ENCODE measurements around the gene TRPM8.

TRPM8 gene

DNA sequence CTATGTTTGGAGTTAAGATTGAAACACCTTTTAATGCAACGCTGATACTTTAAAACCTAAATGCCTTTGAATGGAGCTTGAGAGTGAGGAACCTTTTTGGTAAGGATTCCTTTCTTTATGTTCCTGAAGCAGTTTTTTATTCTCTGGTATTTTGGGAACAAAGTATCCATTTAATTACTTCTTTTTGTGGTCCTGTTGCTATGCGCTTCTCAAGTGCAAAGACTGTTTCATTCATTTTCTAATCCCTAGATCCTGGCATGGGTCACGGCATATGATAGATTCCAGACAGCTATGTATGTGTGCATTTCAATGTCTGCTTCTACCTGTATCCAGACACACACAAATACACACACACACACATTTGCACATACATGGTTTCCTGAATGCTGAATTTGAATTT is 28.0 kb downstream of the TRPM8 start:
- H3K4me3 ChIP-seq (ENCODE audit: low read depth, low read length) = no peak overlapping the region
- TF ChIP-seq, protein P1, sequence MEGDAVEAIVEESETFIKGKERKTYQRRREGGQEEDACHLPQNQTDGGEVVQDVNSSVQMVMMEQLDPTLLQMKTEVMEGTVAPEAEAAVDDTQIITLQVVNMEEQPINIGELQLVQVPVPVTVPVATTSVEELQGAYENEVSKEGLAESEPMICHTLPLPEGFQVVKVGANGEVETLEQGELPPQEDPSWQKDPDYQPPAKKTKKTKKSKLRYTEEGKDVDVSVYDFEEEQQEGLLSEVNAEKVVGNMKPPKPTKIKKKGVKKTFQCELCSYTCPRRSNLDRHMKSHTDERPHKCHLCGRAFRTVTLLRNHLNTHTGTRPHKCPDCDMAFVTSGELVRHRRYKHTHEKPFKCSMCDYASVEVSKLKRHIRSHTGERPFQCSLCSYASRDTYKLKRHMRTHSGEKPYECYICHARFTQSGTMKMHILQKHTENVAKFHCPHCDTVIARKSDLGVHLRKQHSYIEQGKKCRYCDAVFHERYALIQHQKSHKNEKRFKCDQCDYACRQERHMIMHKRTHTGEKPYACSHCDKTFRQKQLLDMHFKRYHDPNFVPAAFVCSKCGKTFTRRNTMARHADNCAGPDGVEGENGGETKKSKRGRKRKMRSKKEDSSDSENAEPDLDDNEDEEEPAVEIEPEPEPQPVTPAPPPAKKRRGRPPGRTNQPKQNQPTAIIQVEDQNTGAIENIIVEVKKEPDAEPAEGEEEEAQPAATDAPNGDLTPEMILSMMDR (IDR thresholded peaks at IDR 0.05; ENCODE audit: low read depth, low read length) = no peak

DNA sequence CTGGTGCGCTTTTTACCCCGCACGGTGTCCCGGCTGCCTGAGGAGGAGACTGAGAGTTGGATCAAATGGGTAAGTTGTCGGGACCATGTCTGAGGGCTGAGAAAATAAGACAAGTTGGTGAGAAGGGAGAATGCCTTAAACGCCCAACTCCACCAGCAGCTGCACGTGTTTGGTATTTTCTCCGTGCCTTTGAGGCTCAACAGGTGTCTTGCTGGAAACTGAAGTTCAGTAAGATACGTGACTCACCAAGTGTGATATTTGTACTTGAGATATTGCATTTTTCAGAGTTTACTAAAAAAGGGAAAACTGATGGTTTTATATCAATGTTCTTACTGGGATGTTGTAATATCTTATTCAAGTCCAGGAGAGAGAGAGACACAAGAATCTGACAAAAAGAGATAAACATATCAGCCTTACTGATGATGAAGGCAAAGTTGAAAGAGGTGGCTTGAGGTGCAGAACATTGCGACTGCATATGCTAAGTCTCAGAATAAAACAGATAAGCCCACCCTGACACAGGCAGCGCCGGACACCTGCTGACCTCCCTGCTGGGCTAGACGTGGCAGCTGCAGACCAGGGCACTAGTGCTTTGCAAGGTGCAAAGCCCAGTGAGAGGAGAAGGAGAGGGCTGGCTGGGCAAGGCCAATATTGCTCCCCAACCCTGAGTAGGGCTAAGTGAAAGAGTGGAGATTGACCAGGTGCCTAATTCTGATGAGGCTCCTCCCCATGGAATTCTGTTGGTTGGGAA is 33.1 kb downstream of the TRPM8 start:
- TF ChIP-seq, protein P1 (IDR thresholded peaks at IDR 0.05; ENCODE audit: low read depth, low read length) = no peak
- H3K4me3 ChIP-seq (ENCODE audit: low read depth, low read length) = no peak overlapping the region

DNA sequence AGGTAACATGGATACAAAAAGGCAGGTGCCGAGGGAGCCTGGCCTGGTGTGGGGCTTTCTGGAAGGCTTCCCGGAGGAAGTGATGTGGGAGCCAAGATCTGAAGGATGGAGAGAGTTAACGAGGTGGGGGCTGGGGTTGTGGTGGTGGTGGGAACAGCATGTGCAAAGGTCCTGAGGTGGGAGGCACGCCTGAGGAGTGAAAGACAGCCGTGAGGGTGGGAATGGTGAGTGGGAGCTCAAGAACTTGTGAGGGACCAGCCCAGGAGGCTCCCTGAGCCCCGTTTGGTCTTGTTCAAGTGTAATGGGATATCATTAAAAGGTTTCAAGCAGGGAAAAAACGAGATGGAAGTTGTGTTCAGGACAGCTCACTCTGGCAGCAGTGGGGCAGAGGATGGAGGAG is 35.2 kb downstream of the TRPM8 start:
- TF ChIP-seq, protein P1 (IDR thresholded peaks at IDR 0.05; ENCODE audit: low read depth, low read length) = no peak

DNA sequence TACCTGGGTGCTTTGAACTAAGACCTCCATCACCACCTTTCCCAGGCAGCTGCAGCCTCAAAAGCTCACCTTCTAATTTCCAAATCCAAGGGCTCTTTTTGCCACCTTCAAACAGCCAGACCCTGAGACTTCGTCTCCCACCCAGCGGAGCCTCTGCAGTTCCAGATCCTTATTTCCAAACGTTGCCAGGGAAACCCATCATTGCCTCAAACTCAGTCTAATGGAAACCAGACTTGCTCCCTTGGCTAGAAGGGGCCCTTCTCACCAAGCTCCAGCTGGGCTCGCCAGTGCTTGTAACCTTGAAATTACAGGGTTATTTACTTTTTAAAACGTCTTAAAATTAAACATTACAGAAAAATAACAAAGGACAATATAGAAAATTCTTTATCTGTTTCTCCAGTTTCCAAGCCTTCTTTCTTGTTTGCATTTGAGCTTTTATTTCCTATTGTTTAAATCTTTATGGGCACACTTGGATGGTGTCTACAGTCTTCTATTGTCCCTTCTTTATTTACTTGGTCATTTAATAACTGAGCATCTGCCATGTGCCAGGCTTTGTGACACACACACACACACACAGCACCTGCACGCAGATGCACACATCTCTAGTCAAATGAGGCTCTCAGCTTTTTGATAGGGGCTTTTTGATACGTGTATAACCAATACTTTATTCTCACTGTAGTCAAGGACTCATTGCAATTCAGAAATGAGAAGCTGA is 36.1 kb downstream of the TRPM8 start:
- H3K4me3 ChIP-seq (ENCODE audit: low read depth, low read length) = no peak overlapping the region
- TF ChIP-seq, protein P1 (IDR thresholded peaks at IDR 0.05; ENCODE audit: low read depth, low read length) = no peak

More for the DNA sequence above, 35.2 kb downstream of the TRPM8 start:
- no peak overlapping the region for H3K4me3 ChIP-seq (ENCODE audit: low read depth, low read length)

DNA sequence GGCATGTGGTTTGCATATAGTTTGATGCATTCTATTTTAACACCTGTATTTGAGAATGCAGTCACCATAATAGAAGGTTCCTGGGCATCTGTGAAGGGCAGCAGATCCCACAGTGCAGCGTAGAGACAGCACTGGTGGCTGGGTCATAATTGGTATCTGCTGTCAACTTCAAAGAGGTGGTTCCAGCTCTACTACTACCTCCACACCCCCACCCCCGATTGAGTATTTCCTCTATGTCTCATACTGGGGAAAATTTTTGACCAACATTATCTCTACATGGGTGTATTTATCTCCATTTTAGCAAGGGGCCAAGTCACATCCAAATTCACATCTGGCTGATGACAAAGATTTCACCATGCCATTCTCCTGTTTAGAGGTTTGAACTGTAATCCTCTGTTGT is 43.0 kb downstream of the TRPM8 start:
- H3K4me3 ChIP-seq (ENCODE audit: low read depth, low read length) = no peak overlapping the region
- TF ChIP-seq, protein P1 (IDR thresholded peaks at IDR 0.05; ENCODE audit: low read depth, low read length) = no peak

DNA sequence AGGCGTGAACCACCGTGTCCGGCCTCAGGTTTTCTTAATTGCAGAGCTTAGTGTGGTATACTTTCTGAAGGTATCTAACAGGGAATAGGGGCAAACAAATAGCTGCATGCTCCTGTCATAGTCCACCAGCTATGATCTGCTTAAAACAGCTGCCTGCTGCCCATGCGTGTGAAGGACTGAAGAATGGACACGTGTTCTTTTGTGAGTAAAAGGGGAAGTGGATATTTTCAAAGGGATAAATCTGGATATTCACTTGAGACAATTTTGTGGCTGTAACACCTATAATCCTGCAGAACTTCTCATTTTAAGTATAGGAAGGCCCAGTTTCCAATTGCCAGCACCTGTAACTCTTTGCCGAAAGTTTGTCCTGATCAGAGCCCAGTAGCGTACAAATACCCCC is 44.7 kb downstream of the TRPM8 start:
- H3K4me3 ChIP-seq (ENCODE audit: low read depth, low read length) = no peak overlapping the region
- TF ChIP-seq, protein P1 (IDR thresholded peaks at IDR 0.05; ENCODE audit: low read depth, low read length) = no peak

DNA sequence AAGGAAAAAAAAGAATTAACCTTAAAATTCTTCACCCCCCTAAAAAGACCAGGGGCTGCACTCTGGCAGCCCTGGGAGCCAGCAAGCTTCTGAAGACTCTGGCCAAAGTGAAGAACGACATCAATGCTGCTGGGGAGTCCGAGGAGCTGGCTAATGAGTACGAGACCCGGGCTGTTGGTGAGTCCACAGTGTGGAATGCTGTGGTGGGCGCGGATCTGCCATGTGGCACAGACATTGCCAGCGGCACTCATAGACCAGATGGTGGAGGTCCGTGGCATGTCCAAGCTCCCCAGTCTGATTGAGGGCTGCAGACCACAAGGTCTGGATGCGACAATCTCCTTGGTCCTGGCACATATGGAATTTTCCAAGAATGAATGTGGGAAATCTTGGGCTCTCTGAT is 47.4 kb downstream of the TRPM8 start:
- H3K4me3 ChIP-seq (ENCODE audit: low read depth, low read length) = no peak overlapping the region
- TF ChIP-seq, protein P1 (IDR thresholded peaks at IDR 0.05; ENCODE audit: low read depth, low read length) = no peak
